Gastroesophageal sphincter (tissue), 4 donors: ENCODE data around the gene MIB1. TPM values are rescaled to one million over a fixed set of nuclear protein-coding genes. Genes with fewer than 3 reads are reported as not detected.

ENCODE experiments used
- ATAC-seq: fragments of 150-250 bp; one replicate; pipeline ENCODE4 v1.9.1; 2016; ENCODE audit warnings: mild to moderate bottlenecking, moderate library complexity
- H3K27ac ChIP-seq, 4 donors: fragments of 200-600 bp; sonication (generic) in 3 of 4; 1 replicate in 3 of 4; 2 replicates in 1 of 4; pipeline ENCODE4 v1.5.1; 2016 to 2019
- H3K27me3 ChIP-seq: fragments of 200-600 bp; sonication (generic); one replicate; pipeline ENCODE4 v1.5.1; 2019
- H3K36me3 ChIP-seq, 2 donors: fragments of 200-600 bp; sonication (generic); one replicate each; pipeline ENCODE4 v1.5.1; 2019; ENCODE audit warnings: control low read depth in 1 of 2
- H3K4me1 ChIP-seq, 3 donors: fragments of 200-600 bp; sonication (generic); 1 replicate in 2 of 3; 2 replicates in 1 of 3; pipeline ENCODE4 v1.5.1; 2016 to 2019; ENCODE audit warnings: control low read depth in 2 of 3
- H3K4me3 ChIP-seq, 2 donors: fragments of 200-600 bp; sonication (generic); one replicate each; pipeline ENCODE4 v1.5.1; 2019; ENCODE audit warnings: mild to moderate bottlenecking in 1 of 2, moderate library complexity in 1 of 2
- H3K9me3 ChIP-seq, 3 donors: fragments of 200-600 bp; sonication (generic); one replicate each; pipeline ENCODE4 v1.5.1; 2017 to 2019; ENCODE audit warnings: control low read depth in 2 of 3
- CTCF ChIP-seq, 4 experiments: fragments of 200-600 bp in 2 of 4; fragments of 450-650 bp in 2 of 4; sonication (generic) in 1 of 4; IDR thresholded peaks; one replicate each; pipeline ENCODE4 v1.5.1; 2017 to 2019; ENCODE audit warnings: antibody characterized with exemption in 4 of 4, mild to moderate bottlenecking in 2 of 4, moderate library complexity in 2 of 4
- EP300 ChIP-seq: sonication (generic); formaldehyde crosslinking; IDR thresholded peaks from one replicate; pipeline ENCODE4 v1.6.1; 2017; ENCODE audit warnings: antibody characterized with exemption, mild to moderate bottlenecking
- POLR2A ChIP-seq, 2 donors: fragments of 450-650 bp; IDR thresholded peaks; one replicate each; pipeline ENCODE4 v1.6.1; 2017; ENCODE audit warnings: antibody characterized with exemption in 2 of 2, mild to moderate bottlenecking in 2 of 2, moderate library complexity in 1 of 2
- POLR2AphosphoS5 ChIP-seq: sonication (generic); formaldehyde crosslinking; IDR thresholded peaks from one replicate; pipeline ENCODE4 v1.6.1; 2017; ENCODE audit warnings: antibody characterized with exemption
- WGBS, 2 donors: methylation state at CpG; one replicate each; pipeline ENCODE4 v1.1.5; 2018; ENCODE audit warnings: low coverage in 1 of 2; 5-methylcytosine and 5-hydroxymethylcytosine counted together
- total RNA-seq, 4 donors: library from RNA; depleted of rRNA; stranded (reverse); fragments of >200 nt; gene quantifications; one replicate each; pipeline ENCODE4 v1.1.0, GENCODE V29; 2016

The MIB1 gene
- total RNA-seq, 4 donors from 2014 or later: 43.7 to 57.7 (median 47.3) TPM

GRCh38 chr18:21865043-21865442 lies 124.5 kb downstream of the MIB1 start:
- Histone ChIP-seq H3K4me1 (no peaks in the 10 kb centered on the region), H3K27ac (no peak overlapping the region), H3K4me3 (no peak overlapping the region), H3K27me3 (no peaks in the 10 kb centered on the region), H3K36me3 (peaks cover 0 to 69% of the 10 kb centered on the region in 2 donors), H3K9me3 (no peaks in the 10 kb centered on the region)
- TF ChIP-seq CTCF (IDR thresholded peaks at IDR 0.05) (no peak), POLR2AphosphoS5 (no peak), EP300 (no peak), POLR2A (IDR thresholded peaks at IDR 0.05) (no peak)
- WGBS, 2 donors: 75 to 91% methylated on average over 2 of the region's 2 CpGs
- ATAC-seq: no peak

- no peak for ATAC-seq
- Histone ChIP-seq H3K9me3 (peaks cover 0 to under 1% (median 0%) of the 10 kb centered on the region in 3 donors), H3K4me1 (no peaks in the 10 kb centered on the region), H3K4me3 (no peak overlapping the region), H3K27me3 (no peaks in the 10 kb centered on the region), H3K27ac (no peak overlapping the region), H3K36me3 (peaks cover 0 to 44% of the 10 kb centered on the region in 2 donors)
- WGBS, 2 donors: 86 to 92% methylated on average over 4 of the region's 4 CpGs
- TF ChIP-seq EP300 (no peak), CTCF (IDR thresholded peaks at IDR 0.05) (no peak), POLR2A (IDR thresholded peaks at IDR 0.05) (no peak), POLR2AphosphoS5 (no peak)
These were observed 128.2 kb downstream of the MIB1 start for GRCh38 chr18:21868770-21869169.

GRCh38 chr18:21889570-21889969 lies 149.0 kb downstream of the MIB1 start:
- Histone ChIP-seq H3K36me3 (no peaks in the 10 kb centered on the region), H3K27me3 (no peaks in the 10 kb centered on the region), H3K27ac (no peak overlapping the region), H3K4me1 (no peaks in the 10 kb centered on the region), H3K9me3 (peaks cover 0 to 8% (median 0%) of the 10 kb centered on the region in 3 donors), H3K4me3 (no peak overlapping the region)
- no peak for TF ChIP-seq POLR2AphosphoS5
- no peak for TF ChIP-seq POLR2A (IDR thresholded peaks at IDR 0.05)
- TF ChIP-seq CTCF (IDR thresholded peaks at IDR 0.05): no peak
- no peak for TF ChIP-seq EP300
- WGBS, 2 donors: 0 to 42% methylated on average over 1 of the region's 1 CpG
- ATAC-seq: no peak

GRCh38 chr18:21894619-21895367 lies 154.2 kb downstream of the MIB1 start:
- Histone ChIP-seq H3K9me3 (no peaks in the 10 kb centered on the region), H3K4me1 (no peaks in the 10 kb centered on the region), H3K27ac (no peak overlapping the region), H3K27me3 (no peaks in the 10 kb centered on the region), H3K36me3 (no peaks in the 10 kb centered on the region), H3K4me3 (no peak overlapping the region)
- no peak for ATAC-seq
- WGBS, 2 donors: 78 to 79% methylated on average over 4 to 5 of the region's 5 CpGs
- TF ChIP-seq POLR2A (IDR thresholded peaks at IDR 0.05): no peak
- TF ChIP-seq POLR2AphosphoS5: no peak
- no peak for TF ChIP-seq EP300
- no peak for TF ChIP-seq CTCF (IDR thresholded peaks at IDR 0.05)

DNA sequence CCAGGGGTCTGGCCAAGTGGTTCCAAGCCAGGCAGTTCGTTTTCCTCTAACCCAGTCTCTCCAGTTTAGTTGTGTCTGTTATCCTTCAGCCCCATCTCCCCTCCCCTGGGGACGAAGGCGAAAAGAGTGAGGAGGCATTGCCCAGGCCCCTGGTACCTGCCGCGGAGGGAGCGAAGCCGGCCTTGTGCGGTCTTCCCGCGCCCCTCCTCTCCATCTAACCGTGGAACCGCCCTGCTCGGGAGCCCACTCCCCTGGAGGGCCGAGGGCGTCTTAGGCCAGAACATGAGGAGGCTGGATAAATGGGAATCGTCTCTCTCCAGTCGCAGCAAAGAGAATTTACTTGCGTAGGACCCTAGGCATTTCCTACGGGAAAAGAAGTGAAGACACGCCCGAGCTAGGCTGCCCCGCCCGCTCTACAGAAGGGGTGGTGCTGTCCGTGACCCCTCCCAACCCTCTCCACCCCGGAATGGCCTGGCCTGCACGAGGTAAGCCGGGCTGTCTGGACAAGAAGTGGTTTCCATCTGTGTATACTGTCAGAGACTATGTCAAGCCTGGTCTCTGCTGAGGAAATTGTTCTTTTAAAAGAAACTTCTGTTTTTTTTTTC lies 156.2 kb downstream of the MIB1 start:
- no peak overlapping the region for H3K27ac ChIP-seq
- no peak for ATAC-seq
- H3K4me1 ChIP-seq: no peaks in the 10 kb centered on the region
- 63 to 64% methylated on average over 3 to 5 of the region's 27 CpGs for WGBS, 2 donors
- H3K36me3 ChIP-seq: no peaks in the 10 kb centered on the region
- H3K9me3 ChIP-seq: no peaks in the 10 kb centered on the region
- no peak overlapping the region for H3K4me3 ChIP-seq
- TF ChIP-seq EP300: no peak
- TF ChIP-seq POLR2AphosphoS5: no peak
- TF ChIP-seq CTCF (IDR thresholded peaks at IDR 0.05): no peak
- TF ChIP-seq POLR2A (IDR thresholded peaks at IDR 0.05): no peak
- H3K27me3 ChIP-seq: no peaks in the 10 kb centered on the region
